Measurements from ENCODE around the gene DOK7.

GRCh38 chr4:3524349-3524748 lies 61.2 kb downstream of the DOK7 start:
- TF ChIP-seq POLR2A (IDR thresholded peaks at IDR 0.05): no peak
- no peak for TF ChIP-seq POLR2AphosphoS5 (IDR thresholded peaks at IDR 0.05)
- TF ChIP-seq CTCF (IDR thresholded peaks at IDR 0.05): no peak

All from sigmoid colon (tissue), 4 donors.